Measurements from ENCODE around the gene SLC25A22.

The SLC25A22 gene

GRCh38 chr11:824942-825341, 26.9 kb upstream of the SLC25A22 start:
- Histone ChIP-seq H3K4me2 (no peak overlapping the region), H3K4me3 (IDR thresholded peaks at IDR 0.05; ENCODE audit: insufficient read depth, low read depth, low read length) (no peak overlapping the region), H3K27ac (no peak overlapping the region), H3K9ac (no peak overlapping the region), H3K79me2 (ENCODE audit: insufficient read depth, low read depth) (no peaks in the 10 kb centered on the region; the same call in 1 of the 2 replicates), H3K4me1 (ENCODE audit: low read depth, poor library complexity, severe bottlenecking) (peaks cover 45% of the 10 kb centered on the region), H3K36me3 (ENCODE audit: insufficient read depth) (no peaks in the 10 kb centered on the region), H2AFZ (ENCODE audit: low read depth) (no peak overlapping the region), H4K20me1 (ENCODE audit: insufficient read depth) (no peaks in the 10 kb centered on the region), H3K27me3 (ENCODE audit: insufficient read depth, low read depth) (peaks cover 18% of the 10 kb centered on the region)
- TF ChIP-seq CTCF (conservative IDR thresholded peaks at IDR 0.05; ENCODE audit: low read depth, low read length): no peak

DNA sequence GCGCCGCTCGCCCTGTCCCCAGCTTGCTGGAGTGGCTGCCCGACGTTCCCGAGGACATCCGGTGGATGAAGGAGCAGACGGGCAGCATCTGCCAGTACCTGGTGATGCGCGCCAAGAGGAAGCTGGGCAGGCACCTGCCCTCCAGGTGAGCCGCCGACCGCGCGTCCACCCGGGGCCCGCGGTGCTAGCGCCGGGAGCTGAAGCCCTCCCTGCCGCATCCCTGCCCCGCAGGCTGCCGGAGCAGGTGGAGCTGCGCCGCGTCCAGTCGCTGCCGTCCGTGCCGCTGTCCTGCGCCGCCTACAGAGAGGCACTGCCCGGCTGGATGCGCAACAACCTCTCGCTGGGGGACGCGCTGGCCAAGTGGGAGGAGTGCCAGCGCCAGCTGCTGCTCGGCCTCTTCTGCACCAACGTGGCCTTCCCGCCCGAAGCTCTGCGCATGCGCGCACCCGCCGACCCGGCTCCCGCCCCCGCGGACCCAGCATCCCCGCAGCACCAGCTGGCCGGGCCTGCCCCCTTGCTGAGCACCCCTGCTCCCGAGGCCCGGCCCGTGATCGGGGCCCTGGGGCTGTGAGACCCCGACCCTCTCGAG, 26.3 kb upstream of the SLC25A22 start:
- H3K4me1 ChIP-seq (ENCODE audit: low read depth, poor library complexity, severe bottlenecking): peaks cover 39% of the 10 kb centered on the region
- peaks cover 13% of the 10 kb centered on the region for H3K27me3 ChIP-seq (ENCODE audit: insufficient read depth, low read depth)
- H3K36me3 ChIP-seq (ENCODE audit: insufficient read depth): no peaks in the 10 kb centered on the region
- H2AFZ ChIP-seq (ENCODE audit: low read depth): no peak overlapping the region
- H3K9ac ChIP-seq: no peak overlapping the region
- H3K79me2 ChIP-seq (ENCODE audit: insufficient read depth, low read depth): no peaks in the 10 kb centered on the region; the same call in 1 of the 2 replicates
- H3K4me3 ChIP-seq (IDR thresholded peaks at IDR 0.05; ENCODE audit: insufficient read depth, low read depth, low read length): no peak overlapping the region
- TF ChIP-seq CTCF (conservative IDR thresholded peaks at IDR 0.05; ENCODE audit: low read depth, low read length): no peak
- H4K20me1 ChIP-seq (ENCODE audit: insufficient read depth): no peaks in the 10 kb centered on the region
- no peak overlapping the region for H3K27ac ChIP-seq
- no peak overlapping the region for H3K4me2 ChIP-seq

- peaks cover 6% of the 10 kb centered on the region; the same call in 1 of the 2 replicates for H3K27me3 ChIP-seq (ENCODE audit: insufficient read depth, low read depth)
- no peak overlapping the region for H3K27ac ChIP-seq
- H3K9ac ChIP-seq: no peak overlapping the region
- H3K79me2 ChIP-seq (ENCODE audit: insufficient read depth, low read depth): no peaks in the 10 kb centered on the region; the same call in 1 of the 2 replicates
- no peaks in the 10 kb centered on the region for H4K20me1 ChIP-seq (ENCODE audit: insufficient read depth)
- no peak for TF ChIP-seq CTCF (conservative IDR thresholded peaks at IDR 0.05; ENCODE audit: low read depth, low read length)
- H3K4me2 ChIP-seq: no peak overlapping the region
- H3K4me3 ChIP-seq (IDR thresholded peaks at IDR 0.05; ENCODE audit: insufficient read depth, low read depth, low read length): no peak overlapping the region
- no peaks in the 10 kb centered on the region for H3K36me3 ChIP-seq (ENCODE audit: insufficient read depth)
- H2AFZ ChIP-seq (ENCODE audit: low read depth): no peak overlapping the region
- H3K4me1 ChIP-seq (ENCODE audit: low read depth, poor library complexity, severe bottlenecking): peaks cover 32% of the 10 kb centered on the region
These were observed 25.6 kb upstream of the SLC25A22 start for GRCh38 chr11:823441-824291.

DNA sequence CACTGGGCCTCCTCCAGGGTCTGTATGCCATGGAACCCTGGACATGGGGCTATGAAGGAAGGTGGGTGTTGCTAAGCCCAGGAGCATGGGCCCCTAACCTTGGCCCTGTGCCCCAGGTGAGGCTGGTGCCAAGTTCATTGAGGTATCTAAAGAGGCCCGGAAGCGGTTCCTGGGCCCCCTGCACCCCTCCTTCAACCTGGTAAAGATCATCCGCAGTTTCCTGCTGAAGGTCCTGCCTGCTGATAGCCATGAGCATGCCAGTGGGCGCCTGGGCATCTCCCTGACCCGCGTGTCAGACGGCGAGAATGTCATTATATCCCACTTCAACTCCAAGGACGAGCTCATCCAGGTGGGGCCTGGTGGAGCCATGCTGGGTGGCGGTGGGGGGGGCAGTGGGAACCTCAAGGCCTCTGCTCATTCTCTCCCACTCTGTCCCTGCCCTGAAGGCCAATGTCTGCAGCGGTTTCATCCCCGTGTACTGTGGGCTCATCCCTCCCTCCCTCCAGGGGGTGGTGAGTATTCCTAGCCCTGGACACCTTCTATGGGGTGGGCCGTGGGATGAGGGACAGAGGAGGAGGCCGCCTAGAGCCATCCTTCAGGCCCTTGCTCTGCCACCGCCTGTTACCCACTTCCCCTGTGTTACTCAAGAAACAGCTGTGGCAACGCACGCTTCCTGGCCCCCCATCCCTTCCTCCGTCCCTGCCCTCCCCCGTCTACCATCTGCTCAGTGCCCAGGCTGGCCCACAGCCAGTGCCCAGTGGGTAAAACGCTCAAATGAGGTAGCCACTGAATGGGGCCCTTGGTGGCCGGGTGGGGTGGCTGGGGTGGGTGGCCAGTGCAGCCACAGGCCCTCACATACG, 23.7 kb upstream of the SLC25A22 start:
- Histone ChIP-seq H3K4me1 (ENCODE audit: low read depth, poor library complexity, severe bottlenecking) (peaks cover 17% of the 10 kb centered on the region), H3K27ac (no peak overlapping the region), H2AFZ (ENCODE audit: low read depth) (no peak overlapping the region), H3K27me3 (ENCODE audit: insufficient read depth, low read depth) (no peaks in the 10 kb centered on the region), H3K9ac (no peak overlapping the region), H4K20me1 (ENCODE audit: insufficient read depth) (no peaks in the 10 kb centered on the region), H3K4me3 (IDR thresholded peaks at IDR 0.05; ENCODE audit: insufficient read depth, low read depth, low read length) (no peak overlapping the region), H3K4me2 (no peak overlapping the region; the same call in 1 of the 2 replicates), H3K36me3 (ENCODE audit: insufficient read depth) (no peaks in the 10 kb centered on the region), H3K79me2 (ENCODE audit: insufficient read depth, low read depth) (no peaks in the 10 kb centered on the region; the same call in 1 of the 2 replicates)
- TF ChIP-seq CTCF (conservative IDR thresholded peaks at IDR 0.05; ENCODE audit: low read depth, low read length): no peak
